AG04450 (cell line): ENCODE results near the gene DSE. TPM values are rescaled to one million over a fixed set of nuclear protein-coding genes. Genes with fewer than 3 reads are reported as not detected.

Experiments used
- CTCF ChIA-PET: fragments of 300-600, 350-600 bp; formaldehyde crosslinking; extraction: SDS; loops from one replicate; lab custom pipeline; 2022; ENCODE audit warnings: antibody characterized with exemption, inconsistent platforms; lab: Charles Lee
- POLR2A ChIA-PET: fragments of 350-600 bp; formaldehyde crosslinking; extraction: SDS; loops from one replicate; lab custom pipeline; 2021; ENCODE audit warnings: antibody characterized with exemption, inconsistent platforms; lab: Yijun Ruan, JAX
- DNase-seq: peaks from one replicate; pipeline ENCODE4 v3.0.0-alpha.2; 2011; ENCODE audit warnings: low read depth, low spot score
- H3K27ac ChIP-seq: one replicate; pipeline ENCODE4 v1.5.1; 2012; ENCODE audit warnings: low read depth, low read length, control low read depth
- H3K27me3 ChIP-seq: one replicate; pipeline ENCODE4 v1.6.0; 2012; ENCODE audit warnings: low read length; ENCODE audit not compliant: control insufficient read depth, insufficient read depth
- H3K4me3 ChIP-seq: 2 replicates; pipeline ENCODE4 v1.5.1; 2011; ENCODE audit warnings: mild to moderate bottlenecking, low read depth, low read length, control low read depth
- H3K9me3 ChIP-seq: 2 replicates; pipeline ENCODE4 v1.5.1; 2012; ENCODE audit warnings: low read length; ENCODE audit not compliant: control insufficient read depth, insufficient read depth
- polyA plus RNA-seq: library from polyadenylated mRNA; depleted of rRNA; stranded (reverse); fragments of >200 nt; gene quantifications from 2 replicates; pipeline ENCODE4 v1.2.3, GENCODE V29; 2011
- TF ChIP-seq, protein P1 (sequence below): IDR thresholded peaks from 2 replicates; pipeline ENCODE4 v1.5.1; 2011; ENCODE audit warnings: low read depth, low read length, control low read depth, inconsistent platforms

DSE gene
- polyA plus RNA-seq, 1 experiment = 86.2 TPM

DNA sequence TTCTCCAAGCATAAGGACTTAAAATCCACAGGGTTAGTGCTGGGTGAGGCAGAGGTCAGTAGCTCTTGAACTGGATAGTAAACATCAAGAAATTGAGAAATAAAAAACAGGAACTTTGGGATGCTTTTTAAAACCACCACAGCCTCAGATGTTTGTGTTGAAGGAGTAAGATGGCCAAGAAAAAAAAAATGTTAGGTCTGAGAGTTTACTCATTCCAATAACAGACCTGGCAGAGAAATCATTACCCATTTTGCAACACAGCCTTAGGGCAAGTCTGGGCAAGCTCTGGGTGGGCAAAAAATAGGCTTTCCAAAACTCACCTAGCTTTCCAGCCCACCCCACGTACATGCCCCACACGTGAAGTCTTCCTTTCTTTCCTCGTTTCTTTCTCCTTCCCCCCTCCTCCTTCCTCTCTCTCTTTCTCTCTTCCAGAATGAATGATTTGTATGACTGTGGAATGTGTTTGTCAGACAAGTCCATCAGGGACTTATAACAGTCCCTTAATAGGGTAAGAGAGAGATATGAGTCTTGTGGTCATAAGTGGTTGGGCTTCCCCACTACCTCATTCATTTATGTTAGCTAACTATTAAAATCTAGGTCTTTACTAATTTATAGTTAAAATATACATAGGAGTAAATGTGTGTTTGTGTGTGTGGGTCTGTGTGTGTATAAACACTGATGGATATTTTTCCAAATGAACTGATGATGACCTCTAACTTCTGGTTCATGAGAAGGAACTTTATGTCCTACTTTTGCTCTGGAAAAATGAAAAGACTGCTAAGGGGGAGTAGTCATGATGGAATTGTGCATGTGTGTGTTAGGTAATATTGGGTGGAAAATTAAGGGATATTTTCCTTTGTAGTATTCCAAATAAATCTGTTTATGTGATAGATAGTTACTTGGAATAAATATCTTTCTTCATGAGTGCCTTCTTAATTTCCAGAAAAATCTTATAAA is 18.0 kb upstream of the DSE start:
- Histone ChIP-seq H3K9me3 (no peaks in the 10 kb centered on the region), H3K4me3 (no peak overlapping the region), H3K27ac (peak overlapping the region; percentile 79), H3K27me3 (no peaks in the 10 kb centered on the region)
- TF ChIP-seq, protein P1, sequence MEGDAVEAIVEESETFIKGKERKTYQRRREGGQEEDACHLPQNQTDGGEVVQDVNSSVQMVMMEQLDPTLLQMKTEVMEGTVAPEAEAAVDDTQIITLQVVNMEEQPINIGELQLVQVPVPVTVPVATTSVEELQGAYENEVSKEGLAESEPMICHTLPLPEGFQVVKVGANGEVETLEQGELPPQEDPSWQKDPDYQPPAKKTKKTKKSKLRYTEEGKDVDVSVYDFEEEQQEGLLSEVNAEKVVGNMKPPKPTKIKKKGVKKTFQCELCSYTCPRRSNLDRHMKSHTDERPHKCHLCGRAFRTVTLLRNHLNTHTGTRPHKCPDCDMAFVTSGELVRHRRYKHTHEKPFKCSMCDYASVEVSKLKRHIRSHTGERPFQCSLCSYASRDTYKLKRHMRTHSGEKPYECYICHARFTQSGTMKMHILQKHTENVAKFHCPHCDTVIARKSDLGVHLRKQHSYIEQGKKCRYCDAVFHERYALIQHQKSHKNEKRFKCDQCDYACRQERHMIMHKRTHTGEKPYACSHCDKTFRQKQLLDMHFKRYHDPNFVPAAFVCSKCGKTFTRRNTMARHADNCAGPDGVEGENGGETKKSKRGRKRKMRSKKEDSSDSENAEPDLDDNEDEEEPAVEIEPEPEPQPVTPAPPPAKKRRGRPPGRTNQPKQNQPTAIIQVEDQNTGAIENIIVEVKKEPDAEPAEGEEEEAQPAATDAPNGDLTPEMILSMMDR = no peak
- ChIA-PET CTCF (interaction anchor here (1.4 to 2.9 kb wide), 4 partner anchors 65 to 208 kb away, joined by 3 to 11 read pairs (median 4); no protein-coding TSS in a partner anchor), POLR2A (interaction anchor here (0.7 to 1.0 kb wide), 4 partner anchors 19 to 219 kb away, joined by 3 to 4 read pairs (median 4); partner anchors contain the start of gene RWDD1)
- DNase-seq = no peak

DNA sequence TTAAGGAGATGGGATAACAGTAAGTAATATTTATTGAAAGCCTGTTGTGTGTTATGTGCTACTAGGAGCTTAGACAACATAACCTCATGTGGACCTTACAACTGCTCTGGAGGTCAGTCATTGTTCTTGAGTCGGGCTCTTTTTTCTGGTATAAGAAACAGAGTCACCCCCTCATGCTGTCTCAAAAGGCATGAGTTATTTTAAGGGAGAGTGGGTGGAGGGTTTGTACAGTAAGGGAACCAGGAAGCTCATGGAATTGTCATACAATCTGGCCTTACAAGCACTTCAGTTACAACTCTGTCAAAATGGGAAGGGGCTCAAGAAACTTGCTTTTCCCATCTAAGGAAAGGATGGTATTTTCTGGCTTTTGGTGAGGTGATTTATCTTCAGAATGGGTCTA is 16.5 kb upstream of the DSE start:
- no peaks in the 10 kb centered on the region for H3K27me3 ChIP-seq
- ChIA-PET POLR2A (no interaction called here), CTCF (no interaction called here)
- no peak overlapping the region for H3K4me3 ChIP-seq
- DNase-seq = no peak
- TF ChIP-seq, protein P1 = no peak
- no peak overlapping the region for H3K27ac ChIP-seq
- H3K9me3 ChIP-seq = no peaks in the 10 kb centered on the region

DNA sequence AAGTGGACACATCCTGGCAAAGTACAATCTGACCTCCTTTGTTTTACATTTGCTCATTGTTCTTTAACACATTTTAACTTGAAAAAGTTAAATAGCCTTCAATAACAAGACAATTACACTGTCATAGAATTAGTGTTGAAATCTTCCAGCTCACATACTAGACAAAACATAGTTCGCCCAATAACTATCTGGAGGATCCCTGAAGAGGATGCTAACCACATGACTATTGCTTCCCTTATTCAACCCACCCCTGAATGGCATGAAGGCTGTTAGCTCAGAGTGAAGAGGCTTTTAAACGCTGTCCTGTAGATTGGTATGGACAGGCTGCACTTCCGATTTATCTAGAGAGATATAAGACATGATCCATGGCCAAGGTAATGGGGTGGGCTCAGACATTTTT is 15.0 kb upstream of the DSE start:
- Histone ChIP-seq H3K9me3 (no peaks in the 10 kb centered on the region), H3K27ac (no peak overlapping the region), H3K27me3 (no peaks in the 10 kb centered on the region), H3K4me3 (no peak overlapping the region)
- ChIA-PET CTCF (interaction anchor here (0.9 to 2.0 kb wide), 2 partner anchors 68 to 87 kb away, joined by 4 to 7 read pairs; no protein-coding TSS in a partner anchor), POLR2A (no interaction called here)
- TF ChIP-seq, protein P1 = no peak
- no peak for DNase-seq

DNA sequence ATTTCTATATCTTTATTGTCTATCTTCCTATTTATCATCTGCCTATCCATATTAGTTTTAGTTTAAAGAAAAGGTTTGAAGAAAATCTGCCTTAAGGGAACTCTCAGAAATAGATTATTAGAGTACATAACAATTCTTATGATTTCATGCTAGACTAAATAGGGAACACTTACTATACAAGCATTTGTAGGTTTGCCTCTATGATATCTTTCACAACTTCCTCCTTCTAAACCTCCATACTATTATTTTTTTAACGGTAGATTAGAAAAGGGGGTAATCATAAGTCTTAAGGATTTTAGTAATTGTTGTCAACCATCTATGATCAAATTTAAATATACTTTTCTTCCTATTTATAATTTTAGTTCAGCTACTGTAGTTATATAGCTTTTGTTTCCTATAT is 11.6 kb upstream of the DSE start:
- no peak for DNase-seq
- TF ChIP-seq, protein P1 = no peak
- H3K27ac ChIP-seq = no peak overlapping the region
- no peaks in the 10 kb centered on the region for H3K9me3 ChIP-seq
- ChIA-PET POLR2A (no interaction called here), CTCF (interaction anchor here (1.6 to 3.3 kb wide), 3 partner anchors 29 to 202 kb away, joined by 3 to 9 read pairs (median 7); no protein-coding TSS in a partner anchor)
- H3K27me3 ChIP-seq = no peaks in the 10 kb centered on the region
- H3K4me3 ChIP-seq = no peak overlapping the region

DNA sequence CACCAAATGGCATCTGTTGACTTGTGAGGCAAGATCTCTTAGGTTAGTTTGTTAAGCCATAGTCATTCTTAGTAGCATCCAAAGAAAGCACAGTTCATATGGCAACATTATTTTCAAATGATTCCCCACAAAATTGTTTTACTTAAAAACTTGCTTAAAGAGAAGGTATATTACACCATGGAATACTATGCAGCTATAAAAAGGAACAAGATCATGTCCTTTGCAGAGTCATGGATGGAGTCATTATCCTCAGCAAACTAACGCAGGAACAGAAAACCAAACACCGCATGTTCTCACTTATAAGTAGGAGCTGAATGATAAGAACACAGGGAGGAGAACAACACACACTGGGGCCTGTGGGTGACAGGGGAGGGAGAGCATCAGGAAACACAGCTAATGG is 10.9 kb upstream of the DSE start:
- Histone ChIP-seq H3K4me3 (no peak overlapping the region), H3K27ac (no peak overlapping the region), H3K9me3 (no peaks in the 10 kb centered on the region), H3K27me3 (no peaks in the 10 kb centered on the region)
- TF ChIP-seq, protein P1 = no peak
- ChIA-PET POLR2A (no interaction called here), CTCF (interaction anchor here (1.6 to 3.3 kb wide), 2 partner anchors 29 to 92 kb away, joined by 3 to 9 read pairs; no protein-coding TSS in a partner anchor)
- DNase-seq = no peak
